ENCODE data around the gene KSR1.

The KSR1 gene

DNA sequence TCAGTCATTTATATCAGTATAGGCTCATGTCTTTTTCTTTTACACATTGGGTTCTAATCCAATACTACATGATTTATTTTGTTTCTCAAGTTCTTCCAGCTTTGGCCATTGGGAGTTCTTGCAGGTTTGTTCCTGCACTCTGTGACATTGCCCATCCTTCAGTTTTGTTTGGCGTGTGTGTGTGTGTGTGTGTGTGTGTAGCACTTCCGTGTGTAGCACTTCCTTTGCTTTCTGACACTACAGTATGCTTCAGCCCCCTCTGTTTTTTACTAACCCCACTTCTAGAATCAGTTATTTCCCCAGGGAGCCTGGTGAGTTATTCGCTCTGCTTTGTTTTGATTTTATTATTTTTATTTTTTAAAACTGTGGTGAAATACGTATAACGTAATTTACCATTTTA is 99.1 kb downstream of the KSR1 start:
- no peak for DNase-seq

DNA sequence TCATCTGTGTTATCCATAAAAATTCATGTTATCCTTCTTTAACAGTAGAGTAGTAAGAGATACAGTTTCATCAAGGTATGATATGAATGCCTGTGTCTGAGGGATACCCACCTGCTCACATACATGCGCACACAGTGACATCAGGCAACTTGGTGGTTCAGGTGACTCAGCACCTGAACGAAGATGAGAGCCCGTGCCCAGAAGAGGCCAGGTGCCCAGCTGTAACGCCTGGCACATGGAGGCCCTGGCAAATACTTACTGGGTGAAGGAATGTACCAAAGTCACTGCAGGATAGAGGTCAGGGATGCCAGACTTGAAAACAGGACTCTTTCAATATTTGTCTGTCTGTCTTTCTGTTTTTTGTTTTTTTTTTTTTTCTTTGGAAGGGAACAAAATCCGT is 102.1 kb downstream of the KSR1 start:
- no peak for DNase-seq

DNA sequence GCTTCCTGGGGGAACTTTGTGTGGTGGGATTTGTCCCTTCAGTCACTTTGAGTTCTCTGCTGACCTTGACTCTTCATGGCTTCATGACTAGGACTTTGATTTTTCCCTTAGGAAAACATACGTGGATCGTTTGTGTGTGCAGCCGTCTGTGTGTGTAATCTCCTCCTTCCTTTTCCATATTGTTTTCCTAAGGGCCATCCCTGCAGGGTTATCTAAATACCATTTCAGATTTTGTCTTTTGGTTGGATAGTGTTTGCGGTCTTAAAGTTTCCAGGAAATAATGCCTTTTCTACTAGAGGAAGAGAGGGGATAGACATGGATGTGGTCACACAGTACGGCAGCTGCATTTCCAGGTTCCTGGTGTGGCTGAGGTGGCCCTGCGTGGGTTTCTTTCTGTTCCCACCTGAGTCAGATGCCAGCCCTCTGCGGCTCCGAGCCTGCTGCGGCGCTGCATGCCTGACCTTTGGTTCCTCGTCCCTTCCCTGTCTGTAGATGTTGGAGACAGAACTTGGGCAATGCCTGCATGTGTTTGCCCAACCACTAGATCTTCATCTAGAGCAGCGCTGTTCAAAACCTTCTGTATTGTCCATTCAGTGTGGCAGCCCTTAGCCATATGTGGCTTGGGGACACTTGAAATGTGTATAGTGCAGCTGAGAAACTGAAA is 102.7 kb downstream of the KSR1 start:
- no peak for DNase-seq

DNA sequence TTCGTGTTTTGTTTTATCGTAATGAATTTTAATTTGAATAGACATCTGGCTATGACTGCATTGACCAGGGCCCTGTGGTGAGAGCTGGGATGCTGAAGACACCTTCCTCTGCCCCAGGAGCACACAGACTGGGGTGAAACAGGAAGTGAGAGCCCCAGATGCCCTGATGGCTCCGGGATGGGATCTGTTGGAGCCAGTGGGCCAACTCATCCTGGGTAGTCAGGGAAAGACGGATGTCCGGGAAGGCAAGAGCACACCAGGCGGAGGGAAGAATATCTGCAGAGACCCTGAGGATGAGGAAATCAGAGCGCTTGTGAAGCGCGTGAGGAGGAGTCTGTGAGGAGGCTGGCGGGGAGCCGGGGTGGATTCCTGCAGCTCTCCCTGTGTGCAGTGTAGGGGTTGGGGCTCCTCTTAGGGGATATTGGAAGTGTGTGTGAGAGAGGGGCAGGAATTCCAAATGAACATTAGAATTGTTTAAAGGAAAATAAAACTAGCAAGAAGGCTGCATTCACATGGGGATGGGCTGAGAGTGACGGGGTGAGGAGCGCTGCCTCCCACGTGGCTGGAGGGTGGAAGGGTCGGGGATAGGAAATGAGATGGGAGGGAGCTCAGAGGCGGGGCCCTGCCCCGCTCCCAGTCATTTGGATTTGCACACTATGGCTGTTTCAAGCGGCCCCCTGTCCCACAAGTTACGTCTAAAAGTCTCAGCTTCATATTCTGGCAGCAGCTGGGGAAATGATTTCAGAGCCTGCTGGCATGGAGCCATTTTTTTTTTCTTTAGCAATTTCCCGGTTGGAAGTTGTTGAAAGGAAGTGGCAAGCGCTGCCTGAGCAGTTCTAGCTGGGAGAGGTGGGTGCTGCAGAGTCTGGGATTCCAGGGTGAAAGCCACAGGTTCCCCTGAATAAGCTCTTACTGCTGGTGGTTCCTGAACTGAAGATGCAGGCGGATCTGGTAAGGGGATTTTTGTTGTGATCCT is 103.5 kb downstream of the KSR1 start:
- no peak for DNase-seq

DNA sequence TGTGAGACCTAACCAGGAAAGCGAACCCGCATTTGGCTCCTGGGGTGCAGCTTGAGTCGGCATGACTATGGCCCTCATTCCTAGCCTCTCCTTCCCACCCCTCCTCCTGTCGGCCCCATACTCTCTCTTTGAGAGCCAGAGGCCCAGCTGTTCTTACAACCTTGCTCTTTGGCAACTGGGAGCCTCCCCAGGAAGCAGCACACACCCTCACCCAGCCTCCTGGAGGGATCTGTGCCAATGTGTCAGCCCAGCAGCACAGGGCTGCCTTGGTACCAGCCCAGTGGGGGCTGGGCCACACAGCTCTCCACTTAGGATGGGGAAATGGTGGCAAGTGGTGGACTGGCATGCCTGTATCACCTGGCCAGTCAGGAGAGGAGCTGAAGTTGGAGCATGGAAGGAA is 104.4 kb downstream of the KSR1 start:
- no peak for DNase-seq

DNA sequence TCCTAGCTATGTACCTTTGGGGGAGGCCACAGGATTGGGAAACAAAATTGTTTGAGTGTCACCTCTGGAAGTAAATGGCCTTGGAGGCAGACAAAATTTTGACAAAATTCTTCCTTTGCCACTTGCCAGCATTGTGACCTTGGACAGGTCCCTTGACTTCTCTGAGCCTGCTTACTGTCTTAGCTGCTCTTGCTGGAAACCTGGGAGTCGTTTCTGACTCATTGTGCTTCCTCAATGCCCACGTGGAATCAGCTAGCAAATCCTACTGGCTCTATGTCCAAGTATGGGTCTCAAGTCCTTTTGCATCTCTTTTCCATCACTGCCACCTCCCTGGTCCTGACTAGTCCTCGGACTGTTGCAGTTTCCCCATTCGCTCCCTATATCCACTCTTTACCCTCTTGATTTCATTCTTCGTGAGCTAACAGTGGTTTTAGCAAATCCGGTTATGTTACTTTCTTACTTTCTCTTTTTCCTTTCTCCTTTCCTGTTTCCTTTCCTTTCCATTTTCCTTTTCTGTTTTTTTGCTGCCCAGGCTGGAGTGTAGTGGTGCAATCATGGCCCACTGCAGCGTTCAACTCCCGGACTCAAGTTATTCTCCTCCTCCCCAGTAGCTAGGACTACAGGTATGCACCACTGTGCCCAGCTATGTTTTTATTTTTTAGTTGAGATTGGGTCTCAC is 106.7 kb downstream of the KSR1 start:
- DNase-seq, result no peak

DNA sequence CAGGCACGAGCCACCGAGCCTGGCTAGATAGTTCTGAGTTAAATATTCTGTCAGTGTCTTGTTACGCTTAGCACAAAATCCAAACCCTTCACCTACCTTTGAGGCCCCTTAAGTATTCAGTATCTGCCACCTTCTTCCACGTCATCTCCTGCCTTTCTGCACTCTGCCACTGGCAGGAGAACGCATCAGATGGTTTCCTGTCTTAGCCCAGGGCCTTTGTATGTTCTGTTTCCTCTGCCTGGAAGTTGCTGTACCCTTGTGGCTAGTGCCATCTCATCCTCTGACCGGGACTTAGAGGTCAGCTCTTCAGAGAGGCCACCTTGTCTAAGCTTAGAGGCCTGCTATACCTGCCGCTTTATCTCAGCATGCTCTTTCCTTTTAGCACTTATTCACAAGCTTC is 107.3 kb downstream of the KSR1 start:
- no peak for DNase-seq

DNA sequence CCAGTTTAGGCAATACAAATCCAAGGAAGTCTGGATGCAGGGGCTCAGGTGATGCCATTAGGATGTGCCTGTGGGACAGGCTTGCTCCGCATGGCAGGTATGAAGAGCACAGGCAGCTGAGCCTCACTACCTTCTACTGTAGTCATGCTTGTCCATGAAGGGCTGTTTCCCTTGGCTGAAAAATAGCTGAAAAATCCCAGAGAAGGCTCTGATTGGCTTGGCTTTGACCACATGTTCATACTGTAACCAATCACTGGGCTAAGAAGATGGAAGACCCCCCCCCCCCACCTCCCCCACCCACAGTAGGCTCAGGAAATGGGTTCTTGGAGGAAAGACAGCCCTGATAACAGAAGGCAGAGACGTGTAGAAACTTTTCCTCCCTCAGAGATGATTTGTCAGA is 108.2 kb downstream of the KSR1 start:
- no peak for DNase-seq

DNA sequence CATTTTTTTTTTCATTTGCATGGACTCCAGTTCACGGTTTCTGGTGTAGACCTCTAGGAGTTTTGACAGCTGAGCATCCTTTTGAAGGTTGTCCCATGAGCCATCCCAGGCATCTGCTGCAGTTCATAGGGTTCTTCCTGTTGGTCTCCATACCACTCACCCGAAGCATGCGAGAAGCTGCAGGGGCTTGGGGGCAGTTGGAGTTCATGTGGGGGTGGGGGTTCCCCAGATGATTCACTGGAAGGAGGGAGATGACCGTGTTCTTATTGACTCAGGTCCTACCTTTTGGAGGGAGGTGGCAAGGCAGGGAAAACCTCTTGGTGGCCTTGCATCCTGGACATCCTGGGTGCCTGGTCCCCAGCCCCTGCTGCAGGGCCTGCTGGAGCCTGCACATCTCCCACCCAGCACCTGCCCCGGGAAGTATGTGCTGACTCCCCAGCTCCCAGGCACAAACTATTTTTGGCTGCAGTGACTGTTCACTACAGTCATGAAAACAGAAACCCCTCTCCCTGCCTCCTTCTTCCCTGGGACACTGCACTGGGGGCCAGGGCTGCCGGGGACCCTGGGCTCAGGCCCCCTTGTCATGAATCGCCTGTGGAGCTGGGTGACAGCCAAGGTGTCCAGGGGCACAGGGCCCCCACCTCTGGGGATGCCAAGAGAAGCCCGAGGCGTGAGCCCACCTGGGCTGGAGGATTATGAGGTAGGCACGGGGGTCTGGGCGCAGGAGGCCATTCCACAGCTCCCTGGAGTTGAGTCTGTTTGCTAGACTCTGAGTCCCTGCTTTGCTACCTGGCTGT is 109.8 kb downstream of the KSR1 start:
- DNase-seq, result no peak

DNA sequence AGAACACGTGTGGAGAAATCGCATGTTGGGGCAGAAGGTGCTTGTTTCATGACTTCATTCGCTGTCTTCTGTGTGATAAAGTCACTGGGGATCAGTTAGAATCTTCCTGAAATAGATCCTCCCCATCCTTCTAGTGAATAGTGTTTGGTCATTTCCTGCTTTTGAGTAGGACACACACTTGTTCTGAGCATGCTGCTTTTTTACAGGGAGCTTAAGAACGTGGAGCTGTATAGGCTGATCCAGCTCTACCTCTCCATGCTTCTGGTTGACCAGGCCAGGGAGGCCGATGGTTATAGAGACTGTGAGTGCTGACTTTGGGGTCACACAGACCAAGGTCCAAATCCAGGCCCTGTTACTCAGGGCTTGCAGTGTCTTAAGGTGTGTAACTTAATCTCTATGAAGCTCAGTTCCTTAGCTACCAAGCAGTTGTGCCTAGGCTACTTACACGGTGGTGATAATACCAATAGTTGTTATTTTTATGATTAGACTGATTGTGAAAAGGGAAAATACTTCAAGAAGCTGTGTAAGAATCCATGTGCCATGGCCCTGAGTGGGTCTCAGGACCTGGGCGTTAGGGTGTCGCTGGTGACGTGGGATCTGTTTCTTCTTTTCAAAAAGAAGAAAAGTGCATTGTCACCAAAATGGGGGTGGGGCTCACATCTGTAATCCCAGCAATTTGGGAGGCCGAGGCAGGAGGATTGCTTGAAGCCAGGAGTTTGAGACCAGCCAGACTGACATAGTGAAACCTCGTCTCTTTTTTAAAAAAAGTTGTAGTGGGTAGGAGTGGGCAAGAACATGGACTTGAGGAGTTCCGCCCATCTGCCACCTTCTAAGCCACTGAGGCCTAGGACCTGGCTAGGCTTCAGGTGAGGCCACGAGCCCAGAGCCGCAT is 110.7 kb downstream of the KSR1 start:
- DNase-seq, result no peak

DNA sequence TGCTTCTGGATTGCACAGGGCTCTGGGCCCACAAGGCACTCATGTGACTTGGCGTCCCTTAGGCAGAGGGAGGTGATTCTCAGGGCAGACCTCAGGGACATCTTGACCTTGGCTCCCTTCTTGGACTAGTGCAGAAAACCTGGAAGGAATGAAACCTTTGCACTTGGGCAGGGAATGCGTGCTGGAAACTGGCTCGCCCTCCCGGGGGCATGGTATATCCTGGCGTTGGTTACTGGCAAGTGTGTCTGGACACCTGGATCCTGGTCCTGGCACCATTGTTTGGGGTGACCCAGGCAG is 111.3 kb downstream of the KSR1 start:
- DNase-seq, result no peak

DNA sequence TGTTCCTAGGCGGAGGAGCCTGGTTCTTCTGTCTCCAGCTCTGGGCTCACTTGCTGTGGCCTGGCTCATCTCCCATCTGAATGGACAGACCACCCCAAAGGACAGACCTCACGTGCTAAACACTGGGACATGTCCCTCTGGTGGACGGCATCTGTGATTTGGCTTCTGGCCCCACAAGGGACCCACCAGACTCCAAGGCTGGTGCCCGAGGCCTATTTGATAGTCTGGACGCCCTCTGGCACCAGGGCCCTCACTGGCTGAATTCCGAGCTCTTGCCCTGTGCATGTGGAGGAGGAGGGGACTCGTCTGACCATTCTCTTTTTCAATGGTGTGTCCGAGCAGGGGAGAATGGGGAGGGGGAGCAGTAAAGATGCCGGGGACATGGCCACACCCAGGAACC is 112.0 kb downstream of the KSR1 start:
- no peak for DNase-seq

DNA sequence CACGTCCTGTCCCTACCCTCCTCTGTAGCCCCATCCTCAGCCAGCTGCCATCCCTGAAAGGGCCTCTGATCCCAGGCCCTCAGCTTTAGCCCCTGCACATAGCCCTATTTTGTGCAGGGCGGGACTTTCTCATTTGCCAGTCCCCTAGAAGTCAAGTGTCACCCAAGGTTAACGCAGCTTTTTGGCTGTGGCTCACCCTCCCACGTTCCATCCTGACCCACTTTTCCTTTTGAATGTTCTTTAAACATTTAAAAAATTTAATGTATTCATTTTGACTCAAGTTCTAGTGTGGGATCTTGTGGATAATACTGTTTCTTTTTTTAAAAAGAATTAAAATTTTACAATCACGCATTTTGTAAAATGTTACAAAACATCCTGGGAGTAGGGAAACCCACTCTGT is 112.6 kb downstream of the KSR1 start:
- DNase-seq, result no peak

DNA sequence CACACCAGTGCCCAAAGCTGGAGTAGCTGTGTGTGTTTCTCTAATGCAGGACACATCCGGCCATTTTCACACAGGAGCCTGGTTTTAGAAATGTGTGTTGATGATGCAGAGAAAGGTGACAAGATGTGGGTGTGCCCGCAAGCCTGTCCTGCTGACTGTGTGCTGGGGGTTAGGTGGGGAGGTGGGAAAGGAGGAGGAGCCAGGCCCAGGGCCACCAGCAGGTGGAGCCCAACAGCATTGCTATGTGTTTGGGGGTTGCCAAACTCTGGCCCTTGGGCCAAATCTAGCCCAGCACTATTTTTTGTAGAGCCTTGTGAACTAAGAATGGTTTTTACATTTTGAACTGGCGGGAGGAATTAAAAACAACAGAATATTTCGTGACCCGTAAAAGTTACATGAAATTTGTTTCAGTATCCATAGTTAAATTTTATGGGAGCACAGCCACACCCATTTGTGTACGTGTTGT is 113.0 kb downstream of the KSR1 start:
- DNase-seq, result no peak

DNA sequence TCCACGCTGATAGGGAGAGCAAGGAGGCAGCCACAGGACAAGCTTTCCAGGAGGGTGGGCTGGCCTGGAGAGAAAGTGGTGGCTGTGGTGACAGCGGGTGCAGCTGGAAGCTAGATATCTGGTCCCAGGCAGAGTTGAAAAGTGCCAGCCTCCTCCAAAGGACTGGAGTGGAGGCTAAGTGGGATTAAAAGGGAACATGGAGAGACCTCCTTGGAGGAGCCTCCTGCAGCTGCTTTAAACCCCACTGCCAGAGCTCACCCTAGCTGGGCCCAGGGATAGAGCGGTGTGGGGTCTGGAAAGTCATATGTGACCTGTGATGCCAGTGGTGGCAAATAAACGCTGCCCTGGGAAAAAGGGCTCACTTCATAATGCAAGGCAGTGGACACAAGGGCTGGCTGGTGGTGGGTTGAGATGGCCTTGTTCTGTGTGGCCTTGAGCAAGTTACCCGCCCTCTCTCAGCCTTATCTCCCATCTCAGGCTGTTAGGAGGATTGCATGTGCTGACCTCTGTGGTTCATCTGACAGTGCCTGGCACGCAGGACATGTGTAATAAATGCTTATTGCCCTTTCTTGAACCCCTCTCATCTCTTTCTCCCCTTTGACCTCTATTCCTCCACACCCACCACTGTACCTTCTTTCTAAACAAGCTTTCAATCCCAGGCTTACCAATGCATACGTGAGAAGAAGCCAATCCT is 113.8 kb downstream of the KSR1 start:
- DNase-seq, result no peak

DNA sequence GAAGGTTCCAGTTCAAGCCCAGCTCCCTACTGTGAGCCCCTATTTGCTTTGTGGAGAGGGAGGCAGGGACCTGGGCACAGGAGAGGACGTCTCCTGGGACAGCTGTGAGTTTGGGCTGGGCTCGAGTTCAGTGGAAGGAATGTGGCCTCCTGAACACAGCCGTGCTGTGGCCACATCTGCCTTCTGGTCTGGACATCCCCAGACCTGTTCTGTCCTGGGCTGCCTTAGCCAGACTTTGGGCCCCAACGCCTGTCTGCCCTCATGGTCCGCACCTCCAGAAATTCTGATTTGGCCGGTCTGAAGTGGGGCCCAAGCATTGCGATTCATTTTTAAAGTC is 114.3 kb downstream of the KSR1 start:
- DNase-seq, result no peak

DNA sequence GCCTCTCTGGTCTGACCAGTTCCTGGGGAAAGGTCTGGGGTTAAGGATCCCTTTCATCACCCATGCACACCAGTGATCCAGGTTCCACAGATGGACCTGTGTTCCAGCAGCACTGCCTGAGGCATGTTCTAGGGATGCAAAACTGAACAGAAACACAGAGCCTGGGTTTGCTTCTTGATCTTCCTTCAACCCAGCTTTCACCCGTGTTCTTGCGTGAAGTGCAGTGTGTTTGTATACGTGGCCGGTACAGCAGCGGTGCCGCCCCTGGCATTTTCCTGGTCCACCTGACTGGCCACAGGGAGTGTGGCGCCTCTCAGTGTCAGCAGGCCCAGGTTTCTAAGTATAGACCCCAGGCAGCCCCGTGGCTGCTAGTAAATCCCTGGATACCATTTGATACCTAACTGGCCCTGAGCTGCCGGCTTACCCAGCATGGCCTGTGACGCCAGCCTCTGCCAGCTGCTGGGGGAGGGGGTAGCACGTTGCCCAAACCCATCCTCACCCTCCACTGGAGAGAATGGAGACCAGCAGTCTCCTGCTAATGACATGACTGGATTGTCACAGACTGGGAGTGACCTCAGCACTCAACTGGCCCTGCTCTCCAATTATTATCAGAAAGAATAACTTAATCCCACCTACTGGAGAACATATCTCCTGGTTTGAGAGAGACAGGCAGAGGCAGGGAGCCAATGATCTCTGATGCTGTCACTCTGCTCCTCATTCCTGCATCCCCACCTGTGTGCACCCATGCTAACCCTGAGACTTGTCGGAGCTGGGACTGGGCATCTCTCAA is 115.5 kb downstream of the KSR1 start:
- no peak for DNase-seq

DNA sequence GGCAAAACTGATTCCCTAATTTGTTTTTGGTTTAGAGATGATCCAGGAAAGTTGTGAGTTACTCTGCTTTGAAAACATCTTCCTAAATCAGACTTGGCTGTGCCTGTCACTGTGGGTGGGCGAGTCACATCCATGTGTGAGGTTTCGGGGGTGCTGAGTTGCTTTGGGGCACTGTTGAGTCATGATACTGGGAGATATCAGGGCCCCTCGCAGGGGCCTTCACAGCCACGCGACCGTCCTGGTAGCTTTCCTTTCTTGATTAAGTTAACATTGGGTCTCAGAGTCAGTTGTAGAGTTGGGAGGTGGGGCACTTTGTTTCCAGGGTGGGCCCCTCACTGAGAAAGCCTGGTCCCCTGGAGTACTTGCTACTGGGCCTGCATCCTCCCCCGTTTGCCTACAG is 116.4 kb downstream of the KSR1 start:
- no peak for DNase-seq

DNA sequence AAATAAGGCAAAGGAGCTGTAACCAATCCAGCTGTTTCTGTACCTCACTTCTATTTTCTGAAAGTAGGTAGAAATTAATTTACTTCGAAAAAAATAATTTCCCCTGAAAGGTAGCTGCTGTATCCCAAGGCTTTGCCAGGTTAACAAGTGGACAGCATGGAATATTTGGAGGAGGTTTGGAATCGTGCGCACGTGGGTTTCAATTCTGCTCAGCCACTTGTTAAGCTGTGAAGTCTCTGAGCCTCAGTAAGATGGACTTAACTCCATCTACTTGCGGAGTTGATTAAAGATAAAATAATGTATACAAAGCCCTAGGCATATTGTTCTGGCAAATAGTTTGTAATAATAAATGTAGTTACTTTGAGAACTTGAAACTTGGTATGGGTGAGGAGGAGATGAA is 117.3 kb downstream of the KSR1 start:
- DNase-seq, result no peak

DNA sequence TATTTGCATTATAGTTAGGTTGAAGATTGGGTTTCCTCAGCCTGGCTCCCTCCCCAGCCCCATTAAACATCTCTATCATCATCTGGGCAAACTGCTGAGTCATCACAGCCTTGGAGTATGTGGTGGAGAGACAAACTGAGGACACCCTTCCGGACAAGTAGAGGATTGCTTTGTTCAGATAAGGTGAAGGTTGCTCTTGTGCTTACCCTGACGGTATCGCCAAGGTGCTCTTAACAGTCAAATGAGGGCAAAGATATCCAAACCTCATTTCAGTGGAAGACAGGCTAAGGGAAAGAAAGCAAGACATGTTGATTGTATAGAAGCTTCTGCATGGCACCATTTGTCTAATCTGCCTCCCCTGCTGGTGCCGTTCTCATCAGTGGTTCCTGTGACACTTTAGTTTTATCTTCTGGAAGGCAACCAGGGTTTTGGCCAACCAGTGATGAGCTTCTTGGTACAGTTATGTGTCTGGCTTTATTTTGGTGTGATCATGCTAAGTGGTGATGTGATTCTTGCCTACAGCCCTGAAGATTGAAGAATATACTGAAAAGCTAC is 117.8 kb downstream of the KSR1 start:
- DNase-seq, result no peak

Data from effector CD4-positive, alpha-beta T cell (primary cell).